ENCODE measurements around the gene KRT14. TPM values are rescaled to one million over a fixed set of nuclear protein-coding genes. Genes with fewer than 3 reads are reported as not detected.
A peak's percentile ranks its signal among the peaks of the same experiment; 100 is the strongest.

Gene KRT14
- total RNA-seq, 1 donor from 2014 or later = not detected

- H3K4me3 Mint-ChIP-seq = no peak overlapping the region
- no peak for TF ChIP-seq EZH2 (IDR thresholded peaks at IDR 0.05)
- no peak for TF ChIP-seq CTCF (IDR thresholded peaks at IDR 0.05)
- TF ChIP-seq EZH2phosphoT487 (IDR thresholded peaks at IDR 0.05) = no peak
- H3K9me3 ChIP-seq (ENCODE audit: low read depth) = no peaks in the 10 kb centered on the region
- peaks cover 10% of the 10 kb centered on the region for H3K27me3 Mint-ChIP-seq (ENCODE audit: insufficient read depth, low read depth)
- peaks cover 17% of the 10 kb centered on the region for H3K4me1 ChIP-seq
- DNase-seq (ENCODE audit: low spot score) = no peak
- H3K27me3 ChIP-seq = no peaks in the 10 kb centered on the region
- no peak overlapping the region for H3K9ac ChIP-seq
- H3K79me2 ChIP-seq (ENCODE audit: low read depth) = no peaks in the 10 kb centered on the region
- H3K27ac ChIP-seq = no peak overlapping the region
- no peaks in the 10 kb centered on the region for H3K36me3 Mint-ChIP-seq
- H3K27ac Mint-ChIP-seq = peak overlapping the region; percentile 33
- H4K20me1 ChIP-seq (ENCODE audit: low read depth) = no peaks in the 10 kb centered on the region
- H3K4me1 Mint-ChIP-seq = peaks cover 18% of the 10 kb centered on the region
- H3F3A ChIP-seq (ENCODE audit: low read depth) = peaks cover 8% of the 10 kb centered on the region
- no peaks in the 10 kb centered on the region for H3K36me3 ChIP-seq
- H2AFZ ChIP-seq (replicated peaks) = peak overlapping the region; percentile 66
- H3K9me3 Mint-ChIP-seq = no peaks in the 10 kb centered on the region
- no peak overlapping the region for H3K4me3 ChIP-seq
- peak overlapping the region; percentile 29 for H3K4me2 ChIP-seq
These were observed 47.6 kb downstream of the KRT14 start for GRCh38 chr17:41539071-41539492.

GRCh38 chr17:41538565-41538991 lies 48.1 kb downstream of the KRT14 start:
- H3K36me3 ChIP-seq = no peaks in the 10 kb centered on the region
- TF ChIP-seq CTCF (IDR thresholded peaks at IDR 0.05) (no peak), EZH2 (IDR thresholded peaks at IDR 0.05) (no peak)
- no peak overlapping the region for H3K27ac ChIP-seq
- peak overlapping the region; percentile 29 for H3K4me2 ChIP-seq
- Mint-ChIP-seq H3K27ac (peak overlapping the region; percentile 33), H3K9me3 (no peaks in the 10 kb centered on the region), H3K4me1 (peaks cover 18% of the 10 kb centered on the region), H3K4me3 (no peak overlapping the region), H3K36me3 (no peaks in the 10 kb centered on the region), H3K27me3 (ENCODE audit: insufficient read depth, low read depth) (peaks cover 10% of the 10 kb centered on the region)
- no peaks in the 10 kb centered on the region for H3K27me3 ChIP-seq
- H3K4me3 ChIP-seq = no peak overlapping the region
- H3K79me2 ChIP-seq (ENCODE audit: low read depth) = no peaks in the 10 kb centered on the region
- DNase-seq (ENCODE audit: low spot score) = no peak
- peak overlapping the region; percentile 66 for H2AFZ ChIP-seq (replicated peaks)
- H3F3A ChIP-seq (ENCODE audit: low read depth) = peaks cover 7% of the 10 kb centered on the region
- no peaks in the 10 kb centered on the region for H3K9me3 ChIP-seq (ENCODE audit: low read depth)
- H4K20me1 ChIP-seq (ENCODE audit: low read depth) = no peaks in the 10 kb centered on the region
- H3K9ac ChIP-seq = no peak overlapping the region
- H3K4me1 ChIP-seq = peaks cover 17% of the 10 kb centered on the region

GRCh38 chr17:41537990-41538389 lies 48.7 kb downstream of the KRT14 start:
- Histone ChIP-seq H3K27me3 (no peaks in the 10 kb centered on the region), H4K20me1 (ENCODE audit: low read depth) (no peaks in the 10 kb centered on the region), H3K79me2 (ENCODE audit: low read depth) (no peaks in the 10 kb centered on the region), H3K9ac (no peak overlapping the region), H3K4me2 (no peak overlapping the region), H2AFZ (replicated peaks) (no peak overlapping the region), H3K4me3 (no peak overlapping the region), H3K9me3 (ENCODE audit: low read depth) (no peaks in the 10 kb centered on the region), H3F3A (ENCODE audit: low read depth) (peaks cover 7% of the 10 kb centered on the region), H3K27ac (no peak overlapping the region), H3K4me1 (peaks cover 17% of the 10 kb centered on the region), H3K36me3 (no peaks in the 10 kb centered on the region)
- Mint-ChIP-seq H3K9me3 (no peaks in the 10 kb centered on the region), H3K27ac (no peak overlapping the region), H3K4me1 (peaks cover 18% of the 10 kb centered on the region), H3K36me3 (no peaks in the 10 kb centered on the region), H3K4me3 (no peak overlapping the region), H3K27me3 (ENCODE audit: insufficient read depth, low read depth) (peaks cover 10% of the 10 kb centered on the region)
- DNase-seq (ENCODE audit: low spot score) = no peak
- TF ChIP-seq EZH2phosphoT487 (IDR thresholded peaks at IDR 0.05) (no peak), CTCF (IDR thresholded peaks at IDR 0.05) (no peak), EZH2 (IDR thresholded peaks at IDR 0.05) (no peak)

Measured in neural progenitor cell (in vitro differentiated cells).